AG04449 (cell line): ENCODE results near the gene APBA2.

ENCODE experiments used
- CTCF ChIA-PET: fragments of 350-600 bp; formaldehyde crosslinking; extraction: SDS; loops from one replicate; lab custom pipeline; 2021; ENCODE audit warnings: antibody characterized with exemption; lab: Yijun Ruan, JAX
- POLR2A ChIA-PET: fragments of 400-600, 350-600 bp; formaldehyde crosslinking; extraction: SDS; loops from one replicate; lab custom pipeline; 2020; ENCODE audit warnings: antibody characterized with exemption, inconsistent platforms; lab: Yijun Ruan, JAX
- DNase-seq: peaks from one replicate; pipeline ENCODE4 v3.0.0-alpha.2; 2010; ENCODE audit warnings: low read depth, low spot score
- H3K4me3 ChIP-seq: 2 replicates; pipeline ENCODE4 v1.5.1; 2011; ENCODE audit warnings: low read depth, mild to moderate bottlenecking, control low read depth, low read length
- CTCF ChIP-seq: IDR thresholded peaks from one replicate; pipeline ENCODE4 v1.5.1; 2011; ENCODE audit warnings: mild to moderate bottlenecking, moderate library complexity, low read length, control low read depth, inconsistent platforms; ENCODE audit not compliant: insufficient read depth; ENCODE audit errors: missing control alignments

APBA2 gene

GRCh38 chr15:29092376-29093064, 206.7 kb downstream of the APBA2 start:
- no peak for DNase-seq
- no peak for TF ChIP-seq CTCF
- ChIA-PET POLR2A (no interaction called here), CTCF (interaction anchor here (1.2 to 17.9 kb wide), 4 partner anchors 12 to 212 kb away, joined by 3 to 230 read pairs (median 50); no protein-coding TSS in a partner anchor)
- no peak overlapping the region for H3K4me3 ChIP-seq

GRCh38 chr15:29093065-29093435, 207.3 kb downstream of the APBA2 start:
- no peak overlapping the region for H3K4me3 ChIP-seq
- no peak for TF ChIP-seq CTCF
- ChIA-PET CTCF (interaction anchor here (8.0 to 17.9 kb wide), 2 partner anchors 11 to 13 kb away, joined by 92 to 230 read pairs; no protein-coding TSS in a partner anchor), POLR2A (no interaction called here)
- no peak for DNase-seq

- CTCF ChIA-PET: interaction anchor here (1.3 to 17.9 kb wide), 4 partner anchors 8 to 32 kb away, joined by 3 to 230 read pairs (median 50); no protein-coding TSS in a partner anchor
- TF ChIP-seq CTCF: no peak
- DNase-seq: no peak
- POLR2A ChIA-PET: no interaction called here
- no peak overlapping the region for H3K4me3 ChIP-seq
Observed at GRCh38 chr15:29093696-29094343, 208.0 kb downstream of the APBA2 start.

- no peak overlapping the region for H3K4me3 ChIP-seq
- CTCF ChIA-PET: interaction anchor here (1.3 to 17.9 kb wide), 4 partner anchors 9 to 32 kb away, joined by 3 to 230 read pairs (median 50); no protein-coding TSS in a partner anchor
- POLR2A ChIA-PET: no interaction called here
- no peak for TF ChIP-seq CTCF
- no peak for DNase-seq
Observed at GRCh38 chr15:29094711-29095110, 208.9 kb downstream of the APBA2 start.

- CTCF ChIA-PET: interaction anchor here (1.7 to 17.9 kb wide), 2 partner anchors 8 to 10 kb away, joined by 7 to 230 read pairs; no protein-coding TSS in a partner anchor
- POLR2A ChIA-PET: no interaction called here
- no peak overlapping the region for H3K4me3 ChIP-seq
- DNase-seq: no peak
- no peak for TF ChIP-seq CTCF
Observed at GRCh38 chr15:29095746-29096145, 210.0 kb downstream of the APBA2 start.

- H3K4me3 ChIP-seq: no peak overlapping the region
- CTCF ChIA-PET: interaction anchor here (1.0 to 4.7 kb wide), 5 partner anchors 7 to 223 kb away, joined by 3 to 44 read pairs (median 3); no protein-coding TSS in a partner anchor
- TF ChIP-seq CTCF: no peak
- POLR2A ChIA-PET: no interaction called here
- DNase-seq: no peak
Observed at GRCh38 chr15:29097168-29097567, 211.4 kb downstream of the APBA2 start.
